Gastroesophageal sphincter (tissue), 4 donors: ENCODE data around the gene TTYH3. TPM values are rescaled to one million over a fixed set of nuclear protein-coding genes. Genes with fewer than 3 reads are reported as not detected.

Experiments used
- ATAC-seq: fragments of 150-250 bp; one replicate; pipeline ENCODE4 v1.9.1; 2016; ENCODE audit warnings: mild to moderate bottlenecking, moderate library complexity
- H3K27ac ChIP-seq, 4 donors: fragments of 200-600 bp; sonication (generic) in 3 of 4; 1 replicate in 3 of 4; 2 replicates in 1 of 4; pipeline ENCODE4 v1.5.1; 2016 to 2019
- H3K27me3 ChIP-seq: fragments of 200-600 bp; sonication (generic); one replicate; pipeline ENCODE4 v1.5.1; 2019
- H3K36me3 ChIP-seq, 2 donors: fragments of 200-600 bp; sonication (generic); one replicate each; pipeline ENCODE4 v1.5.1; 2019; ENCODE audit warnings: control low read depth in 1 of 2
- H3K4me1 ChIP-seq, 3 donors: fragments of 200-600 bp; sonication (generic); 1 replicate in 2 of 3; 2 replicates in 1 of 3; pipeline ENCODE4 v1.5.1; 2016 to 2019; ENCODE audit warnings: control low read depth in 2 of 3
- H3K4me3 ChIP-seq, 2 donors: fragments of 200-600 bp; sonication (generic); one replicate each; pipeline ENCODE4 v1.5.1; 2019; ENCODE audit warnings: mild to moderate bottlenecking in 1 of 2, moderate library complexity in 1 of 2
- H3K9me3 ChIP-seq, 3 donors: fragments of 200-600 bp; sonication (generic); one replicate each; pipeline ENCODE4 v1.5.1; 2017 to 2019; ENCODE audit warnings: control low read depth in 2 of 3
- EP300 ChIP-seq: sonication (generic); formaldehyde crosslinking; IDR thresholded peaks from one replicate; pipeline ENCODE4 v1.6.1; 2017; ENCODE audit warnings: antibody characterized with exemption, mild to moderate bottlenecking
- POLR2A ChIP-seq, 2 donors: fragments of 450-650 bp; IDR thresholded peaks; one replicate each; pipeline ENCODE4 v1.6.1; 2017; ENCODE audit warnings: antibody characterized with exemption in 2 of 2, mild to moderate bottlenecking in 2 of 2, moderate library complexity in 1 of 2
- POLR2AphosphoS5 ChIP-seq: sonication (generic); formaldehyde crosslinking; IDR thresholded peaks from one replicate; pipeline ENCODE4 v1.6.1; 2017; ENCODE audit warnings: antibody characterized with exemption
- WGBS, 2 donors: methylation state at CpG; one replicate each; pipeline ENCODE4 v1.1.5; 2018; ENCODE audit warnings: low coverage in 1 of 2; 5-methylcytosine and 5-hydroxymethylcytosine counted together
- total RNA-seq, 4 donors: library from RNA; depleted of rRNA; stranded (reverse); fragments of >200 nt; gene quantifications; one replicate each; pipeline ENCODE4 v1.1.0, GENCODE V29; 2016
- TF ChIP-seq, protein P1 (sequence below), 4 experiments: fragments of 200-600 bp in 2 of 4; fragments of 450-650 bp in 2 of 4; sonication (generic) in 1 of 4; IDR thresholded peaks; one replicate each; pipeline ENCODE4 v1.5.1; 2017 to 2019; ENCODE audit warnings: antibody characterized with exemption in 4 of 4, mild to moderate bottlenecking in 2 of 4, moderate library complexity in 2 of 4

TTYH3 gene
- total RNA-seq, 4 donors from 2014 or later, result 11.2 to 29.8 (median 16.9) TPM

DNA sequence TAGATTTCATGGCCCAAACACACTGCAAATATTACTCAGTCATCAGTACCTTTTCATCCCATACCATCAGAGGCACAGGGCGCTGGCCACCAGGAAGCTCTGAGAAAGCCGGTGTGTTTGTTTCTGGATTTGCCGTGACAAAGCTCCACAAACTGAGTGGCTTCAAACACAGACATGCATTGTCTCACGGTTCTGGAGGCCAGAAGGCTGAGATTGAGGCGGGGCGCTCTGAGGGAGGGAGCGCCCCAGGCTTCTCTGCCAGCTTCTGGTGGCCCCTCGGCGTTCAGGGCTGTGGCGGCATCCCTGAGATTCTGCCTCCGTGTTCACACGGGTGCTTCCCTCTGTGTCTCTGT, 3.7 kb upstream of the TTYH3 start:
- Histone ChIP-seq H3K4me3 (no peak overlapping the region), H3K36me3 (no peaks in the 10 kb centered on the region), H3K9me3 (no peaks in the 10 kb centered on the region), H3K27me3 (no peaks in the 10 kb centered on the region), H3K4me1 (peaks cover 0 to 46% (median 8%) of the 10 kb centered on the region in 3 donors), H3K27ac (peak overlapping the region in 1 of 4 donors; percentile 35)
- no peak for TF ChIP-seq EP300
- TF ChIP-seq POLR2AphosphoS5, result no peak
- no peak for ATAC-seq
- 72% methylated on average over 8 of the region's 12 CpGs; no CpG with 5 or more reads in 1 of the 2 donors for WGBS, 2 donors

DNA sequence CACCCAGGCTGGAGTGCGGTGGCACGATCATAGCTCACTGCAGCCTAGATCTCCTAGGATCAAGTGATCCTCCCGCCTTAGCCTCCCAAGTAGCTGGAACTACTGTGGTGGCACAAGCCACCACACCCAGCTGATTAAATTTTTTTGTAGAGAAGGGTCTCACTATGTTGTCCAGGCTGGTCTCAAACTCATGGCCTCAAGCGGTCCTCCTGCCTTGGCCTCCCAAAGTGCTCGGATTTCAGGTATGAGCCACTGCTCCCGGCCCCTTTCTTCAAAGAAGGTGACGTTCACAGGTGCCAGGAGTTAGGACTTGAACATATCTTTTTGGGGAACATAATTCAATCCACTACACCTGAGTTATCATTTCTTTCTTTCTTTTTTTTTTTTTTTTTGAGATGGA, 2.9 kb upstream of the TTYH3 start:
- TF ChIP-seq, protein P1, sequence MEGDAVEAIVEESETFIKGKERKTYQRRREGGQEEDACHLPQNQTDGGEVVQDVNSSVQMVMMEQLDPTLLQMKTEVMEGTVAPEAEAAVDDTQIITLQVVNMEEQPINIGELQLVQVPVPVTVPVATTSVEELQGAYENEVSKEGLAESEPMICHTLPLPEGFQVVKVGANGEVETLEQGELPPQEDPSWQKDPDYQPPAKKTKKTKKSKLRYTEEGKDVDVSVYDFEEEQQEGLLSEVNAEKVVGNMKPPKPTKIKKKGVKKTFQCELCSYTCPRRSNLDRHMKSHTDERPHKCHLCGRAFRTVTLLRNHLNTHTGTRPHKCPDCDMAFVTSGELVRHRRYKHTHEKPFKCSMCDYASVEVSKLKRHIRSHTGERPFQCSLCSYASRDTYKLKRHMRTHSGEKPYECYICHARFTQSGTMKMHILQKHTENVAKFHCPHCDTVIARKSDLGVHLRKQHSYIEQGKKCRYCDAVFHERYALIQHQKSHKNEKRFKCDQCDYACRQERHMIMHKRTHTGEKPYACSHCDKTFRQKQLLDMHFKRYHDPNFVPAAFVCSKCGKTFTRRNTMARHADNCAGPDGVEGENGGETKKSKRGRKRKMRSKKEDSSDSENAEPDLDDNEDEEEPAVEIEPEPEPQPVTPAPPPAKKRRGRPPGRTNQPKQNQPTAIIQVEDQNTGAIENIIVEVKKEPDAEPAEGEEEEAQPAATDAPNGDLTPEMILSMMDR (IDR thresholded peaks at IDR 0.05), result no peak
- no peak for TF ChIP-seq EP300
- TF ChIP-seq POLR2A (IDR thresholded peaks at IDR 0.05), result no peak
- no peak for TF ChIP-seq POLR2AphosphoS5
- Histone ChIP-seq H3K27me3 (no peaks in the 10 kb centered on the region), H3K4me3 (no peak overlapping the region), H3K27ac (no peak overlapping the region), H3K9me3 (no peaks in the 10 kb centered on the region), H3K4me1 (peaks cover 0 to 46% (median 16%) of the 10 kb centered on the region in 3 donors), H3K36me3 (no peaks in the 10 kb centered on the region)
- no peak for ATAC-seq
- WGBS, 2 donors, result 92 to 93% methylated on average over 3 to 6 of the region's 7 CpGs

DNA sequence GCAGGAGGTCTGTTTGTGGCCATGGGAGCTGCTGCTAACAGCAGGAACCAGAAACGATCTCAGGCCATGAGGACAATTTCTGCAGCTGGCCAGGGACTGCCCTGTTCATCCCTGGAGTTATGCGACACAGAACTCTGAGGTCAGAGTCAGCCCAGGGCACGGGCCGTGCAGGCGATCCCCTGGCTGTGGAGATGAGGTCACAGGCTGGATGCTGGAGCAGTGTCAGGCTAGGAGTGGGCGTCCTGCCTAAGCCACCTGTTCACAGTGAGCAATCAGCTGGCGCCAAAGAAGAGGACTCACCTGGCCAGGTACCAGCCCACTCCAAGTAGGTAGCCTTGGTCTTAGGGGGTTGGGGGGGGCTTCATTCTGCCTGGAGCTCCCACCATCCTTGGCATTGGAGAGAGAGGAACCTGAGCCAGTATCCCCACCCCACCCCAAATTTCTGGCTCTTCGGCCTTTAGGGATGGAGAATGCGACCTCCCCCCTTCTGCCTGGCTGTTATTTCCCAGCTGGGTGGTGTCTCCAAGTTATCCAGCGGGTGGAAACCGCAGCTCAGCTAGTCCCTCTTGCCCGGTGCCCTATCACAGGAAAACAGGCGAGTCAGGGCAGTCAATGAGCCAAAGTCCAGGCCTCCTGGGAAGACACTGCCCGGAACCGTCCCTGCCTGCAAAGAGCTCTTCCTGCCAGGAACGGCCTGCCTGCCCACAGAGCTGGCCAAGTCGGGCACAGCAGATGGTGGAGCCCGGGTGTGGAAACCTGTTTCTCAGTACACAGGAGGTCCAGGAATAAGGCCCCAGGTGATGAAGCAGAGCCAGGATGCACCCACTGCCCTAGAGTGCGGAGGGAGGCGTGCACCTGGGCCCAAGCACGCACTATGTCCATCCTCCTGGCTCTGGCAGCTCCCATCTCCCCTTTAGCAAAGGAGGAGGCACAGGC, 1.8 kb upstream of the TTYH3 start:
- Histone ChIP-seq H3K4me1 (peaks cover 0 to 56% (median 23%) of the 10 kb centered on the region in 3 donors), H3K27me3 (no peaks in the 10 kb centered on the region), H3K36me3 (no peaks in the 10 kb centered on the region), H3K4me3 (no peak overlapping the region), H3K9me3 (no peaks in the 10 kb centered on the region), H3K27ac (peak overlapping the region in 1 of 4 donors; percentile 45)
- WGBS, 2 donors, result 63% methylated on average over 7 of the region's 21 CpGs; no CpG with 5 or more reads in 1 of the 2 donors
- TF ChIP-seq, protein P1 (IDR thresholded peaks at IDR 0.05), result no peak
- no peak for TF ChIP-seq EP300
- TF ChIP-seq POLR2A (IDR thresholded peaks at IDR 0.05), result no peak
- peak; percentile 31 for TF ChIP-seq POLR2AphosphoS5
- no peak for ATAC-seq

DNA sequence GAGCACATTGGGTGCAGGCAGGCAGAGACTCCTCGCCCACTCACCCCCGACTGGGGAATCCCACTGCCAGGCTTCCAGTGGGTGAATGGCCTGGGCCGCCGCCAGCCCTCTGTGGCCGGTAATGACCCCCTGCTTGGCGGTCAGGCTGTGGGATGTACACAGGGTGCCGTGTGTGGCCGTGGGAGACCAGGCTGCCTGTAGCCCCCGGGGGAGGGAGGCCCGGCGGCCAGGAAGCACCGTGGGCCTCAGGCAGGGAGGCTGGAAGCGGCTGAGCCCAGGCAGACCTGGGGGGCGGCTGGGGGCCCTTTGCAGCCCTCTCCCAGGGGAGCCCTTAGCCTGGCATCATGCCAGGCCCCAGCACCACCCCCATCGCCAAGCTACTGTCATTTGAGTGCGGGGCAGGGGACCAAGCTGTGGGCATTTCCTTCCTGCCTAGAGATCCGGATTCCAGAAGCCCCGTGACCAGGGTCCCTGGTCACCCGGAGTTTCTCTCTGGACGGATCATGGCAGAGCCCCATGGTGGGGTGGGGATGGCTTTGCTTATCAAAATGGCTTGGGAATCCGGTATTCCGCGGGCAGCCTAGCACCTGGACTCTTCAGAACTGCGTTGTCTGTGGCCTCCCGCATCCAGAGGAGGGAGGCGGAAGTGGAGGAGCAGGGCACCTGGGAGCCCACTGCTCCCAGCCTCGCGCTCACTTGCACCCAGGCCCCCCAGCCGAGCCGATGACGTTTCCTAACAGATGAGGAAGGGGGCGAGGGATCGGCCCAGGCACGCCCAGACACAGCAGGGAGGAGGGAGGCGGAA, 1.1 kb downstream of the TTYH3 start:
- no peaks in the 10 kb centered on the region for H3K27me3 ChIP-seq
- peaks cover 0 to 67% (median 18%) of the 10 kb centered on the region in 3 donors for H3K4me1 ChIP-seq
- H3K27ac ChIP-seq, result peak overlapping the region; percentile 44 to 87 (median 82)
- WGBS, 2 donors, result 0 to 7% methylated on average over 1 to 3 of the region's 35 CpGs
- TF ChIP-seq EP300, result no peak
- TF ChIP-seq POLR2AphosphoS5, result no peak
- no peak for TF ChIP-seq POLR2A (IDR thresholded peaks at IDR 0.05)
- TF ChIP-seq, protein P1 (IDR thresholded peaks at IDR 0.05), result no peak
- H3K9me3 ChIP-seq, result no peaks in the 10 kb centered on the region
- no peaks in the 10 kb centered on the region for H3K36me3 ChIP-seq
- peak overlapping the region; percentile 91 to 93 for H3K4me3 ChIP-seq
- ATAC-seq, result no peak

DNA sequence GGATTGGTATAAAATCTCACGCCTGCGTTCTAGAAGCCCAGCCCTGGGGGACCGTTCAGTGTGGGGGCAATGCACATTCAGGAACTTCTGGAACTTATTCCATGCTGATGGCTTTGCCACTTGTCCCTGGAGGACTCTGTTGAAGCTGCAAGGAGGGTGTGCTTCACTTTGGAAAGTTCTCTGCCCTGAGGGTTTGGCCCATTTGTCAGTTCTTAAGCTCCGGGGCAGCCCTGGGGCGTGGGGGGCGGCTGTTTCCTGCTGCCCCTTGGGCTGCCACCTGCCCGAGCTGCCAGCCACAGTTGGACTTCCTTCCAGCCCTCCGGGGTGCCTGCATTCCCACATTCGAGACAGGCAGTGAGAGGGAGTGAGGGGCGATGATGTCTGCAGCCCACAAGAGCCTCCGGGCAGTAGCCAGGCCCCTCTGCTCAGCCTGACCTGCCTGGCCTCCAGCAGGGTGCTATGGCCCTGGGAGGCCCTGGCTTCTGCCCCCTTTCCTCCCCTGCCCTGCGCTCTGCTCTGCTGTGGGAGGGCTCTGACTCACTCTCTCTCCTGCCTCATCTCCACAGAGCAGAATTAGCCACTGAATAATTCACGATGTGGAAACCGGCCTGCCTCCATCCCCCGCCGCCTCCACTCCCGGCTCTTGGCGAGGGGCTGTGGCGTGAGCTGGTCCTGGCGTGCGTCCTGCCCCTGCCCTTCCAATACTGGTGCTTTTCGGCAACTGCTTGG, 1.9 kb downstream of the TTYH3 start:
- TF ChIP-seq POLR2AphosphoS5, result peak; percentile 50
- TF ChIP-seq EP300, result no peak
- TF ChIP-seq, protein P1 (IDR thresholded peaks at IDR 0.05), result no peak
- TF ChIP-seq POLR2A (IDR thresholded peaks at IDR 0.05), result no peak
- WGBS, 2 donors, result 8 to 17% methylated on average over 5 to 6 of the region's 22 CpGs
- Histone ChIP-seq H3K9me3 (no peaks in the 10 kb centered on the region), H3K4me3 (peak overlapping the region; percentile 91 to 93), H3K27me3 (no peaks in the 10 kb centered on the region), H3K4me1 (peaks cover 0 to 75% (median 26%) of the 10 kb centered on the region in 3 donors), H3K36me3 (no peaks in the 10 kb centered on the region), H3K27ac (peak overlapping the region; percentile 4 to 87 (median 82))
- peak; percentile 53 for ATAC-seq
